Fibroblast of lung (primary cell): ENCODE results near the gene PALLD. TPM values are rescaled to one million over a fixed set of nuclear protein-coding genes. Genes with fewer than 3 reads are reported as not detected.

Experiments
- DNase-seq, 2 donors: peaks; one replicate each; pipeline versions ENCODE4 v3.0.0 to v3.0.0-alpha.2; 2010; ENCODE audit warnings: low read depth in 2 of 2
- H2AFZ ChIP-seq: 2 replicates; pipeline ENCODE4 v1.5.1; 2012; ENCODE audit warnings: low read length, control low read depth, inconsistent platforms
- H3K27ac ChIP-seq: 2 replicates; pipeline ENCODE4 v1.5.1; 2011; ENCODE audit warnings: low read length, control low read depth; ENCODE audit not compliant: insufficient read depth
- H3K27me3 ChIP-seq: 2 replicates; pipeline ENCODE4 v1.5.1; 2011; ENCODE audit warnings: mild to moderate bottlenecking, low read length; ENCODE audit not compliant: control insufficient read depth, insufficient read depth
- H3K36me3 ChIP-seq: 2 replicates; pipeline ENCODE4 v1.5.1; 2011; ENCODE audit warnings: low read length; ENCODE audit not compliant: control insufficient read depth, insufficient read depth
- H3K4me1 ChIP-seq: 2 replicates; pipeline ENCODE4 v1.5.1; 2011; ENCODE audit warnings: low read length; ENCODE audit not compliant: control insufficient read depth, insufficient read depth; ENCODE audit errors: extremely low read depth
- H3K4me2 ChIP-seq: 2 replicates; pipeline ENCODE4 v1.5.1; 2011; ENCODE audit warnings: low read length, control low read depth; ENCODE audit not compliant: insufficient read depth; ENCODE audit errors: extremely low read depth
- H3K4me3 ChIP-seq, 4 experiments: fragments of 200-600 bp in 1 of 4; sonication (generic) in 1 of 4; replicated peaks in 1 of 4; 2 replicates each; pipeline ENCODE4 v1.5.1; 2011 to 2016; ENCODE audit warnings: low read length in 4 of 4, low read depth in 3 of 4, mild to moderate bottlenecking in 3 of 4, control low read depth in 2 of 4, inconsistent platforms in 1 of 4, mixed read lengths in 1 of 4; ENCODE audit not compliant: insufficient read depth in 1 of 4; ENCODE audit errors: control extremely low read depth in 1 of 4
- H3K79me2 ChIP-seq: 2 replicates; pipeline ENCODE4 v1.5.1; 2012; ENCODE audit warnings: mild to moderate bottlenecking, low read length, inconsistent platforms; ENCODE audit not compliant: control insufficient read depth, insufficient read depth
- H3K9ac ChIP-seq: 2 replicates; pipeline ENCODE4 v1.5.1; 2011; ENCODE audit warnings: mild to moderate bottlenecking, low read length, control low read depth; ENCODE audit not compliant: insufficient read depth
- H3K9me3 ChIP-seq: 2 replicates; pipeline ENCODE4 v1.5.1; 2012; ENCODE audit warnings: low read depth, low read length; ENCODE audit not compliant: control insufficient read depth, insufficient read depth
- H4K20me1 ChIP-seq: 2 replicates; pipeline ENCODE4 v1.5.1; 2011; ENCODE audit warnings: low read length; ENCODE audit not compliant: control insufficient read depth, insufficient read depth; ENCODE audit errors: extremely low read depth
- EZH2 ChIP-seq: IDR thresholded peaks from 2 replicates; pipeline ENCODE4 v1.5.1; 2012; ENCODE audit warnings: low read length, control low read depth, mild to moderate bottlenecking; ENCODE audit errors: missing control alignments
- polyA plus RNA-seq, 2 donors: library from polyadenylated mRNA; depleted of rRNA in 1 of 2; stranded (reverse) in 1 of 2; unstranded in 1 of 2; fragments of >200 nt; gene quantifications; 2 replicates each; pipeline ENCODE4 v1.2.1, GENCODE V29; 2011 to 2012; ENCODE audit warnings: missing spikeins in 1 of 2
- total RNA-seq: library from RNA; depleted of rRNA; stranded (reverse); fragments of >200 nt; gene quantifications from 2 replicates; pipeline ENCODE4 v1.2.1, GENCODE V29; 2014
- TF ChIP-seq, protein P1 (sequence below), 2 donors: IDR thresholded peaks in 1 of 2; conservative IDR thresholded peaks in 1 of 2; 1 replicate in 1 of 2; 2 replicates in 1 of 2; pipeline ENCODE4 v1.5.1; 2011 to 2012; ENCODE audit warnings: low read length in 2 of 2, control low read depth in 1 of 2, inconsistent platforms in 1 of 2, low read depth in 1 of 2, mild to moderate bottlenecking in 1 of 2

The PALLD gene
- total and polyA plus RNA-seq, 2 donors (not counting 1 experiment from before 2014, with no cell fraction given), result 200 to 205 TPM

DNA sequence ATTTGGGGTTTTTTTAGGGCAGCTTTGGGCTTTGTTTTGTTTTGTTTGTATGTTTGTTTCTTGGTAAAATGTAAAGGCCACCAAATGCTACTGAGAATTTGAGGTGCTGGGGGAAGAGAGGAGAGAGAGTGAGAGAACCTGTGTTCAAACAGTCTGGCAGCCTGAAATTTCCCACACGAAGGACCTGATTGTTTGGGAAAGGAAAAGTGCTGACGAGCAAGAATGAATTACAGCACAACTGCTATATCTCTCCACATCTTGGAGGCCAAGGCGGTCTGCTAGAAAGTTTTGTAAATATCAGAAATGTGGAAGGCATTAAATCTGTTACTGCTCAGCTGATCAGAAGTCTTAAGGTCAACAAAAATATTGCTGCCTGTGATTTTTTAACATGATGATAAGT lies 170.5 kb downstream of the PALLD start:
- no peak overlapping the region for H3K27ac ChIP-seq
- DNase-seq, result no peak
- H4K20me1 ChIP-seq, result no peaks in the 10 kb centered on the region
- no peaks in the 10 kb centered on the region for H3K27me3 ChIP-seq
- TF ChIP-seq, protein P1, sequence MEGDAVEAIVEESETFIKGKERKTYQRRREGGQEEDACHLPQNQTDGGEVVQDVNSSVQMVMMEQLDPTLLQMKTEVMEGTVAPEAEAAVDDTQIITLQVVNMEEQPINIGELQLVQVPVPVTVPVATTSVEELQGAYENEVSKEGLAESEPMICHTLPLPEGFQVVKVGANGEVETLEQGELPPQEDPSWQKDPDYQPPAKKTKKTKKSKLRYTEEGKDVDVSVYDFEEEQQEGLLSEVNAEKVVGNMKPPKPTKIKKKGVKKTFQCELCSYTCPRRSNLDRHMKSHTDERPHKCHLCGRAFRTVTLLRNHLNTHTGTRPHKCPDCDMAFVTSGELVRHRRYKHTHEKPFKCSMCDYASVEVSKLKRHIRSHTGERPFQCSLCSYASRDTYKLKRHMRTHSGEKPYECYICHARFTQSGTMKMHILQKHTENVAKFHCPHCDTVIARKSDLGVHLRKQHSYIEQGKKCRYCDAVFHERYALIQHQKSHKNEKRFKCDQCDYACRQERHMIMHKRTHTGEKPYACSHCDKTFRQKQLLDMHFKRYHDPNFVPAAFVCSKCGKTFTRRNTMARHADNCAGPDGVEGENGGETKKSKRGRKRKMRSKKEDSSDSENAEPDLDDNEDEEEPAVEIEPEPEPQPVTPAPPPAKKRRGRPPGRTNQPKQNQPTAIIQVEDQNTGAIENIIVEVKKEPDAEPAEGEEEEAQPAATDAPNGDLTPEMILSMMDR (conservative IDR thresholded peaks at IDR 0.05 in 1 of 2, IDR thresholded peaks at IDR 0.05 in 1 of 2; ENCODE audit: low read depth in 1 of 2, low read length in 2 of 2), result no peak
- TF ChIP-seq EZH2, result no peak
- no peak overlapping the region for H3K9ac ChIP-seq
- no peaks in the 10 kb centered on the region for H3K79me2 ChIP-seq
- no peak overlapping the region for H2AFZ ChIP-seq
- no peaks in the 10 kb centered on the region for H3K4me1 ChIP-seq
- H3K9me3 ChIP-seq, result no peaks in the 10 kb centered on the region
- no peak overlapping the region for H3K4me2 ChIP-seq
- H3K36me3 ChIP-seq, result no peaks in the 10 kb centered on the region
- H3K4me3 ChIP-seq, result no peak overlapping the region

DNA sequence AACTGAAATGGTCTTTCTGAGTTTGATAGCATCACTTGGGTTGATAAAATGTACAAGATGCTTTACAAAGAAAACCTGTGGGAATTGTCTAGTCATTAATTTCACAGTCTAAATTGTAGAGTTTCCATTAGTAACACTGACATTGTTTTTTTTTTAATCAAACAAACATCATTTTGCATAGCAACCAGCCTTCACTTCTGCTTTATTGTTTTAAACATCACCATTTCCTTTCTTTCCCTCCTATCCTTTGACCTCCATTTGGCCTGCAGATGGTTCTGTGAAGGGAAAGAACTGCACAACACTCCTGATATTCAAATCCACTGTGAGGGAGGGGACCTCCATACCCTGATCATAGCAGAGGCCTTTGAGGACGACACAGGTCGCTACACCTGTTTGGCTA lies 171.1 kb downstream of the PALLD start:
- no peak overlapping the region for H3K4me3 ChIP-seq
- H3K36me3 ChIP-seq, result no peaks in the 10 kb centered on the region
- no peaks in the 10 kb centered on the region for H3K79me2 ChIP-seq
- no peak overlapping the region for H3K4me2 ChIP-seq
- no peaks in the 10 kb centered on the region for H3K9me3 ChIP-seq
- no peak for DNase-seq
- H2AFZ ChIP-seq, result no peak overlapping the region
- no peaks in the 10 kb centered on the region for H3K4me1 ChIP-seq
- H4K20me1 ChIP-seq, result no peaks in the 10 kb centered on the region
- no peak overlapping the region for H3K27ac ChIP-seq
- H3K9ac ChIP-seq, result no peak overlapping the region
- TF ChIP-seq, protein P1 (conservative IDR thresholded peaks at IDR 0.05 in 1 of 2, IDR thresholded peaks at IDR 0.05 in 1 of 2; ENCODE audit: low read depth in 1 of 2, low read length in 2 of 2), result no peak
- no peak for TF ChIP-seq EZH2
- H3K27me3 ChIP-seq, result no peaks in the 10 kb centered on the region

DNA sequence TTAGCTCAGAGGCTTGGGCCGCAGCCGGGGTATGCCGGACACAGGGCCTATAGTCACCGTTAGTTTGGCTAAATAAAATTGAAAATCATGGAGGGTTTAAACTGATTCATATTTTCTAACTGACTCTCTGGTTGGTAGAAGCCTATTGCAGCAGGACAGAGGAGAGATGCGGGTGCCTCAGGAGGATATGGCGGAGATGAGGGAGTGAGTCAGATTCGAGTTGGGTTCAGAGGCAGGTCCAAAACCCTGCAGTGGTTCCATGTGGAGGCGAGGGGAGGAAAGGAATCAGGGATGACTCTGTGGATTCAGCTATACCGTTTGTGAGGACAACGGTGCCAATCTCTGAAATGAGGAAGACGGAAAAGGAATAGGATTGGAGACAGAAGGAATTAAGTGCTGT lies 176.6 kb downstream of the PALLD start:
- Histone ChIP-seq H3K4me3 (no peak overlapping the region), H3K27ac (no peak overlapping the region), H2AFZ (no peak overlapping the region), H3K9ac (no peak overlapping the region), H3K4me2 (no peak overlapping the region), H3K36me3 (no peaks in the 10 kb centered on the region), H3K9me3 (no peaks in the 10 kb centered on the region), H4K20me1 (no peaks in the 10 kb centered on the region), H3K4me1 (peaks cover 6% of the 10 kb centered on the region), H3K79me2 (no peaks in the 10 kb centered on the region), H3K27me3 (no peaks in the 10 kb centered on the region)
- TF ChIP-seq, protein P1 (conservative IDR thresholded peaks at IDR 0.05 in 1 of 2, IDR thresholded peaks at IDR 0.05 in 1 of 2; ENCODE audit: low read depth in 1 of 2, low read length in 2 of 2), result no peak
- no peak for DNase-seq
